Liver (tissue), 9 donors: ENCODE results near the gene TCEA3. TPM values are rescaled to one million over a fixed set of nuclear protein-coding genes. Genes with fewer than 3 reads are reported as not detected.

ENCODE experiments used
- DNase-seq: peaks from one replicate; pipeline ENCODE4 v3.0.0-alpha.2; 2017; ENCODE audit warnings: low spot score
- H3K27ac ChIP-seq, 2 donors: one replicate each; pipeline ENCODE4 v1.7.0; 2013; ENCODE audit warnings: inconsistent platforms in 2 of 2, low read length in 2 of 2, control low read depth in 1 of 2, low read depth in 1 of 2, mild to moderate bottlenecking in 1 of 2
- H3K27me3 ChIP-seq, 4 donors: one replicate each; pipeline versions ENCODE4 v1.6.1 to v1.7.0; 2013; ENCODE audit warnings: low read length in 3 of 4, inconsistent platforms in 1 of 4, mild to moderate bottlenecking in 1 of 4, moderate library complexity in 1 of 4; ENCODE audit not compliant: control insufficient read depth in 4 of 4, insufficient read depth in 4 of 4
- H3K36me3 ChIP-seq, 4 donors: one replicate each; pipeline versions ENCODE4 v1.6.1 to v1.7.0; 2013; ENCODE audit warnings: low read length in 3 of 4, mild to moderate bottlenecking in 3 of 4, low read depth in 1 of 4, moderate library complexity in 1 of 4; ENCODE audit not compliant: control insufficient read depth in 4 of 4, insufficient read depth in 3 of 4
- H3K4me1 ChIP-seq, 4 donors: one replicate each; pipeline versions ENCODE4 v1.6.1 to v1.7.0; 2013; ENCODE audit warnings: low read length in 3 of 4, mild to moderate bottlenecking in 3 of 4, moderate library complexity in 1 of 4; ENCODE audit not compliant: control insufficient read depth in 4 of 4, insufficient read depth in 4 of 4
- H3K4me3 ChIP-seq, 3 donors: one replicate each; pipeline versions ENCODE4 v1.6.1 to v1.7.0; 2013; ENCODE audit warnings: low read length in 3 of 3, control low read depth in 1 of 3, low read depth in 1 of 3, mild to moderate bottlenecking in 1 of 3
- H3K9ac ChIP-seq, 2 donors: one replicate each; pipeline ENCODE4 v1.7.0; 2013; ENCODE audit warnings: low read length in 2 of 2, mild to moderate bottlenecking in 2 of 2, moderate library complexity in 2 of 2, control low read depth in 1 of 2, low read depth in 1 of 2
- H3K9me3 ChIP-seq, 4 donors: one replicate each; pipeline versions ENCODE4 v1.6.1 to v1.7.0; 2013; ENCODE audit warnings: low read length in 3 of 4; ENCODE audit not compliant: control insufficient read depth in 4 of 4
- EGR1 ChIP-seq, 2 donors: IDR thresholded peaks; 2 replicates each; pipeline ENCODE4 v1.6.1; 2016 to 2018; ENCODE audit warnings: antibody characterized with exemption in 2 of 2, low read depth in 2 of 2
- FOXA1 ChIP-seq: IDR thresholded peaks from 2 replicates; pipeline ENCODE4 v1.6.1; 2016; ENCODE audit warnings: antibody characterized with exemption
- FOXA2 ChIP-seq: IDR thresholded peaks from 2 replicates; pipeline ENCODE4 v1.6.1; 2016; ENCODE audit warnings: antibody characterized with exemption
- GABPA ChIP-seq, 2 donors: IDR thresholded peaks in 1 of 2; conservative IDR thresholded peaks in 1 of 2; 2 replicates each; pipeline ENCODE4 v1.6.1; 2016; ENCODE audit warnings: antibody characterized with exemption in 2 of 2, mild to moderate bottlenecking in 1 of 2, moderate library complexity in 1 of 2
- HNF4A ChIP-seq, 2 donors: conservative IDR thresholded peaks; 2 replicates each; pipeline ENCODE4 v1.6.1; 2016; ENCODE audit warnings: antibody characterized with exemption in 2 of 2, mild to moderate bottlenecking in 2 of 2
- HNF4G ChIP-seq: IDR thresholded peaks from 2 replicates; pipeline ENCODE4 v1.6.1; 2016; ENCODE audit warnings: antibody characterized with exemption
- JUND ChIP-seq, 2 donors: IDR thresholded peaks; 2 replicates each; pipeline ENCODE4 v1.6.1; 2016; ENCODE audit warnings: antibody characterized with exemption in 2 of 2
- NR2F2 ChIP-seq: IDR thresholded peaks from 2 replicates; pipeline ENCODE4 v1.6.1; 2016; ENCODE audit warnings: antibody characterized with exemption
- RAD21 ChIP-seq, 2 donors: IDR thresholded peaks; 2 replicates each; pipeline ENCODE4 v1.6.1; 2016; ENCODE audit warnings: antibody characterized with exemption in 2 of 2, mild to moderate bottlenecking in 2 of 2
- RXRA ChIP-seq, 2 donors: IDR thresholded peaks; 2 replicates each; pipeline ENCODE4 v1.6.1; 2017 to 2018; ENCODE audit warnings: antibody characterized with exemption in 2 of 2, mild to moderate bottlenecking in 1 of 2
- SP1 ChIP-seq: IDR thresholded peaks from 2 replicates; pipeline ENCODE4 v1.6.1; 2018; ENCODE audit warnings: antibody characterized with exemption, mild to moderate bottlenecking
- TAF1 ChIP-seq: conservative IDR thresholded peaks from 2 replicates; pipeline ENCODE4 v1.6.1; 2016; ENCODE audit warnings: antibody characterized with exemption, mild to moderate bottlenecking
- YY1 ChIP-seq: IDR thresholded peaks from 2 replicates; pipeline ENCODE4 v1.6.1; 2016; ENCODE audit warnings: antibody characterized with exemption, mild to moderate bottlenecking
- WGBS: extraction: QIAGEN DNeasy Blood & Tissue Kit; methylation state at CpG from one replicate; pipeline ENCODE4 v1.1.7; 2013; 5-methylcytosine and 5-hydroxymethylcytosine counted together
- polyA plus RNA-seq, 2 donors: library from polyadenylated mRNA; stranded (reverse) in 1 of 2; unstranded in 1 of 2; fragments of 200-250 nt in 1 of 2; fragments of >200 nt in 1 of 2; fragmentation: Nextera tagmentation in 1 of 2; extraction: Ambion mirVana in 1 of 2; gene quantifications; one replicate each; pipeline versions ENCODE4 v1.2.1 to v1.2.3, GENCODE V29; 2013 to 2015
- total RNA-seq, 2 donors: library from RNA; depleted of rRNA; stranded (reverse); fragments of >200 nt; gene quantifications; one replicate each; pipeline ENCODE4 v1.2.3, GENCODE V29; 2014
- TF ChIP-seq, protein P1 (sequence below): IDR thresholded peaks from 2 replicates; pipeline ENCODE4 v1.6.1; 2016; ENCODE audit warnings: antibody characterized with exemption
- TF ChIP-seq, protein P2 (sequence below): IDR thresholded peaks from 2 replicates; pipeline ENCODE4 v1.6.1; 2016; ENCODE audit warnings: antibody characterized with exemption
- TF ChIP-seq, protein P3 (sequence below): IDR thresholded peaks from 2 replicates; pipeline ENCODE4 v1.6.1; 2016; ENCODE audit warnings: antibody characterized with exemption, mild to moderate bottlenecking
- TF ChIP-seq, protein P4 (sequence below): fragments of 150-350 bp; IDR thresholded peaks from 2 replicates; pipeline ENCODE4 v1.5.1; 2017; ENCODE audit warnings: improper control_type of control experiment, low read depth, low read length; ENCODE audit not compliant: missing input control
- TF ChIP-seq, protein P5 (sequence below): IDR thresholded peaks from 2 replicates; pipeline ENCODE4 v1.6.1; 2016; ENCODE audit warnings: antibody characterized with exemption
- donor health status: healthy.
- donor health status: healthy.
- donor health status: healthy.
- donor health status: healthy.
- donor health status: healthy.

Gene TCEA3
- total and polyA plus RNA-seq, 4 donors, result 29.6 to 142 (median 47.6) TPM

DNA sequence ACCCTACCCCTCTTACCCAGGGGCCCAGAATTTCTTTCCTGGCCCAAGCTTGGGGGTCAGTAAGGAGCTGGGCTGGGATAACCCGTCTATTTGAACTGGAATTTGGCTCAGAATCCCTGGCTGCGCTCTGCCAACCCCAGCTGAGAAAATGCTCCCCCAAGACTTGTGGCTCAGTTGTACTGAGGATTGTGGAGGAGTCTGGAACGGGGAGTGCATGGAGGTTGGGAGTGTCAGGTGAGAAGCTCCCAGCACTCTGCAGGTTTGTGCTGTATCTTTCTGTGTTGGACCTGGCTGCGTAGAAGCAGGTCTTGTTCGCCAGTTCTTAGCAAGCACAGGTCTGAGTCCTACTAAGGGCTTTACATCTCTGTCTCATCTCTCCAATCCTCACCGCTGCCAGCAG, 1.6 kb downstream of the TCEA3 start:
- Histone ChIP-seq H3K27me3 (no peaks in the 10 kb centered on the region), H3K9ac (peak overlapping the region; percentile 29 to 80), H3K36me3 (no peaks in the 10 kb centered on the region), H3K27ac (peak overlapping the region; percentile 33 to 89), H3K4me3 (peak overlapping the region; percentile 36 to 79 (median 58)), H3K4me1 (peaks cover 17 to 65% (median 35%) of the 10 kb centered on the region in 4 donors), H3K9me3 (no peaks in the 10 kb centered on the region)
- WGBS, result 35% methylated on average over 6 of the region's 6 CpGs
- TF ChIP-seq GABPA (IDR thresholded peaks at IDR 0.05 in 1 of 2, conservative IDR thresholded peaks at IDR 0.05 in 1 of 2) (no peak), FOXA1 (no peak), JUND (IDR thresholded peaks at IDR 0.05) (no peak), YY1 (no peak), NR2F2 (no peak), RXRA (IDR thresholded peaks at IDR 0.05) (no peak), FOXA2 (no peak), SP1 (no peak), EGR1 (IDR thresholded peaks at IDR 0.05; ENCODE audit: low read depth in 2 of 2) (no peak), HNF4A (conservative IDR thresholded peaks at IDR 0.05) (no peak), HNF4G (no peak), TAF1 (no peak), RAD21 (IDR thresholded peaks at IDR 0.05) (no peak)
- TF ChIP-seq, protein P1, sequence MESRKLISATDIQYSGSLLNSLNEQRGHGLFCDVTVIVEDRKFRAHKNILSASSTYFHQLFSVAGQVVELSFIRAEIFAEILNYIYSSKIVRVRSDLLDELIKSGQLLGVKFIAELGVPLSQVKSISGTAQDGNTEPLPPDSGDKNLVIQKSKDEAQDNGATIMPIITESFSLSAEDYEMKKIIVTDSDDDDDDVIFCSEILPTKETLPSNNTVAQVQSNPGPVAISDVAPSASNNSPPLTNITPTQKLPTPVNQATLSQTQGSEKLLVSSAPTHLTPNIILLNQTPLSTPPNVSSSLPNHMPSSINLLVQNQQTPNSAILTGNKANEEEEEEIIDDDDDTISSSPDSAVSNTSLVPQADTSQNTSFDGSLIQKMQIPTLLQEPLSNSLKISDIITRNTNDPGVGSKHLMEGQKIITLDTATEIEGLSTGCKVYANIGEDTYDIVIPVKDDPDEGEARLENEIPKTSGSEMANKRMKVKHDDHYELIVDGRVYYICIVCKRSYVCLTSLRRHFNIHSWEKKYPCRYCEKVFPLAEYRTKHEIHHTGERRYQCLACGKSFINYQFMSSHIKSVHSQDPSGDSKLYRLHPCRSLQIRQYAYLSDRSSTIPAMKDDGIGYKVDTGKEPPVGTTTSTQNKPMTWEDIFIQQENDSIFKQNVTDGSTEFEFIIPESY, result no peak
- TF ChIP-seq, protein P2, sequence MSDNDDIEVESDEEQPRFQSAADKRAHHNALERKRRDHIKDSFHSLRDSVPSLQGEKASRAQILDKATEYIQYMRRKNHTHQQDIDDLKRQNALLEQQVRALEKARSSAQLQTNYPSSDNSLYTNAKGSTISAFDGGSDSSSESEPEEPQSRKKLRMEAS, result no peak
- TF ChIP-seq, protein P3, sequence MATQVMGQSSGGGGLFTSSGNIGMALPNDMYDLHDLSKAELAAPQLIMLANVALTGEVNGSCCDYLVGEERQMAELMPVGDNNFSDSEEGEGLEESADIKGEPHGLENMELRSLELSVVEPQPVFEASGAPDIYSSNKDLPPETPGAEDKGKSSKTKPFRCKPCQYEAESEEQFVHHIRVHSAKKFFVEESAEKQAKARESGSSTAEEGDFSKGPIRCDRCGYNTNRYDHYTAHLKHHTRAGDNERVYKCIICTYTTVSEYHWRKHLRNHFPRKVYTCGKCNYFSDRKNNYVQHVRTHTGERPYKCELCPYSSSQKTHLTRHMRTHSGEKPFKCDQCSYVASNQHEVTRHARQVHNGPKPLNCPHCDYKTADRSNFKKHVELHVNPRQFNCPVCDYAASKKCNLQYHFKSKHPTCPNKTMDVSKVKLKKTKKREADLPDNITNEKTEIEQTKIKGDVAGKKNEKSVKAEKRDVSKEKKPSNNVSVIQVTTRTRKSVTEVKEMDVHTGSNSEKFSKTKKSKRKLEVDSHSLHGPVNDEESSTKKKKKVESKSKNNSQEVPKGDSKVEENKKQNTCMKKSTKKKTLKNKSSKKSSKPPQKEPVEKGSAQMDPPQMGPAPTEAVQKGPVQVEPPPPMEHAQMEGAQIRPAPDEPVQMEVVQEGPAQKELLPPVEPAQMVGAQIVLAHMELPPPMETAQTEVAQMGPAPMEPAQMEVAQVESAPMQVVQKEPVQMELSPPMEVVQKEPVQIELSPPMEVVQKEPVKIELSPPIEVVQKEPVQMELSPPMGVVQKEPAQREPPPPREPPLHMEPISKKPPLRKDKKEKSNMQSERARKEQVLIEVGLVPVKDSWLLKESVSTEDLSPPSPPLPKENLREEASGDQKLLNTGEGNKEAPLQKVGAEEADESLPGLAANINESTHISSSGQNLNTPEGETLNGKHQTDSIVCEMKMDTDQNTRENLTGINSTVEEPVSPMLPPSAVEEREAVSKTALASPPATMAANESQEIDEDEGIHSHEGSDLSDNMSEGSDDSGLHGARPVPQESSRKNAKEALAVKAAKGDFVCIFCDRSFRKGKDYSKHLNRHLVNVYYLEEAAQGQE, result no peak
- TF ChIP-seq, protein P4, sequence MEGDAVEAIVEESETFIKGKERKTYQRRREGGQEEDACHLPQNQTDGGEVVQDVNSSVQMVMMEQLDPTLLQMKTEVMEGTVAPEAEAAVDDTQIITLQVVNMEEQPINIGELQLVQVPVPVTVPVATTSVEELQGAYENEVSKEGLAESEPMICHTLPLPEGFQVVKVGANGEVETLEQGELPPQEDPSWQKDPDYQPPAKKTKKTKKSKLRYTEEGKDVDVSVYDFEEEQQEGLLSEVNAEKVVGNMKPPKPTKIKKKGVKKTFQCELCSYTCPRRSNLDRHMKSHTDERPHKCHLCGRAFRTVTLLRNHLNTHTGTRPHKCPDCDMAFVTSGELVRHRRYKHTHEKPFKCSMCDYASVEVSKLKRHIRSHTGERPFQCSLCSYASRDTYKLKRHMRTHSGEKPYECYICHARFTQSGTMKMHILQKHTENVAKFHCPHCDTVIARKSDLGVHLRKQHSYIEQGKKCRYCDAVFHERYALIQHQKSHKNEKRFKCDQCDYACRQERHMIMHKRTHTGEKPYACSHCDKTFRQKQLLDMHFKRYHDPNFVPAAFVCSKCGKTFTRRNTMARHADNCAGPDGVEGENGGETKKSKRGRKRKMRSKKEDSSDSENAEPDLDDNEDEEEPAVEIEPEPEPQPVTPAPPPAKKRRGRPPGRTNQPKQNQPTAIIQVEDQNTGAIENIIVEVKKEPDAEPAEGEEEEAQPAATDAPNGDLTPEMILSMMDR, result no peak
- TF ChIP-seq, protein P5, sequence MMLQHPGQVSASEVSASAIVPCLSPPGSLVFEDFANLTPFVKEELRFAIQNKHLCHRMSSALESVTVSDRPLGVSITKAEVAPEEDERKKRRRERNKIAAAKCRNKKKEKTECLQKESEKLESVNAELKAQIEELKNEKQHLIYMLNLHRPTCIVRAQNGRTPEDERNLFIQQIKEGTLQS, result no peak
- no peak for DNase-seq
